GM11168 (cell line): ENCODE results near the gene NDUFB8.

Source experiments
- in situ Hi-C: fragments of 300-500 bp; cut with MboI; formaldehyde crosslinking; loops from one replicate; pipeline ENCODE4 v1.12.0; 2022; ENCODE audit warnings: low sequenced_read_pairs; ENCODE audit not compliant: unreplicated experiment

The NDUFB8 gene

DNA sequence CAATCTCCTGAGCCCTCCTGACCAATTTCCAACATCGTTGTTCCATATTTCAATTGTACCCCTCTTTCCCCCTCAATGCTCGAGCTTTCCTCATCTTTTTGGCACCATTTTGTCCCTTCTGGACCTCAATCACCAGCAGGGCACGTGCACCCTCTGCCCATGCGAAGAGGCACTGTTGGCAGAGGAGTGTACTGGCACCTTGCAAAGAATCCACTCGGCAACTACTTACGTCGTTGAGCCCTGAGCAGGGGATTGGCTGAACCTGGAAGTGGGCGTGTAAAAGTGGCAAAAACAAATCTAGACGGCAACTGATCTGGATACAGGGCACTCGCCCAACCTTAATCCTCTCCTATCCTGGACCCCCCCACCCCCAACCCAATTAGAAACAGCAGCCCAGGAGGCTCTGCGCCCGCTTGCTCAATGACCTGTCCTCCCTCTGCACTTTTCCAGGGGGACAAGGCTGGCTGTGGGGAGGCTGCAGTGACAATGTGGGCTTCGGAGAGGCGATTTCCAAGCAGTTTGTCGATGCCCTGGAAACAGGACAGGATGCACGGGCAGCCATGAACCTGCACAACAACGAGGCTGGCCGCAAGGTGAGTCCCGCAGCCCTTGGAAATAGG is 48.1 kb downstream of the NDUFB8 start:
- in situ Hi-C loops, result no loop called here

- in situ Hi-C loops, result no loop called here
Measured at GRCh38 chr10:100480002-100480401, 49.7 kb downstream of the NDUFB8 start.

GRCh38 chr10:100479037-100479436 is 50.6 kb downstream of the NDUFB8 start:
- in situ Hi-C loops, result no loop called here

- in situ Hi-C loops, result no loop called here
Measured at GRCh38 chr10:100477970-100478369, 51.7 kb downstream of the NDUFB8 start.
